ENCODE results near the gene HCK. TPM values are rescaled to one million over a fixed set of nuclear protein-coding genes. Genes with fewer than 3 reads are reported as not detected.
"Not testable (repeated sequence)": the region's sequence is repeated elsewhere in the genome, so short reads cannot be mapped to it uniquely, and the experiment has no call there.

Gene HCK
- total RNA-seq, 1 donor from 2014 or later = 3.7 TPM

GRCh38 chr20:32029561-32029960 is 22.5 kb upstream of the HCK start:
- no peak for DNase-seq

- peak; percentile 86 for DNase-seq
Observed at GRCh38 chr20:32031007-32031958, 20.8 kb upstream of the HCK start.

GRCh38 chr20:32033316-32033715 is 18.7 kb upstream of the HCK start:
- no peak for DNase-seq

- not testable (repeated sequence) for DNase-seq
Observed at GRCh38 chr20:32033721-32034120, 18.3 kb upstream of the HCK start.

- DNase-seq = no peak
Observed at GRCh38 chr20:32034581-32035425, 17.2 kb upstream of the HCK start.

GRCh38 chr20:32035426-32035779 is 16.6 kb upstream of the HCK start:
- no peak for DNase-seq

GRCh38 chr20:32036252-32036651 is 15.8 kb upstream of the HCK start:
- no peak for DNase-seq

GRCh38 chr20:32036716-32037485 is 15.1 kb upstream of the HCK start:
- DNase-seq = no peak

- no peak for DNase-seq
Observed at GRCh38 chr20:32037929-32038328, 14.1 kb upstream of the HCK start.

GRCh38 chr20:32040142-32040953 is 11.7 kb upstream of the HCK start:
- DNase-seq = peak; percentile 46

- DNase-seq = no peak
Observed at GRCh38 chr20:32045999-32046398, 6.0 kb upstream of the HCK start.

GRCh38 chr20:32050324-32050841 is 1.7 kb upstream of the HCK start:
- no peak for DNase-seq

GRCh38 chr20:32050851-32051556 is 1.0 kb upstream of the HCK start:
- no peak for DNase-seq

- DNase-seq = no peak
Observed at GRCh38 chr20:32051720-32052089, 337 bp upstream of the HCK start.

- no peak for DNase-seq
Observed at GRCh38 chr20:32052778-32053362, 828 bp downstream of the HCK start.

GRCh38 chr20:32053648-32054047 is 1.6 kb downstream of the HCK start:
- no peak for DNase-seq

- DNase-seq = no peak
Observed at GRCh38 chr20:32056708-32057483, 4.9 kb downstream of the HCK start.

GRCh38 chr20:32057656-32058184 is 5.7 kb downstream of the HCK start:
- DNase-seq = no peak

GRCh38 chr20:32059189-32059588 is 7.1 kb downstream of the HCK start:
- no peak for DNase-seq
